ENCODE results near the gene CUX1.

CUX1 gene

DNA sequence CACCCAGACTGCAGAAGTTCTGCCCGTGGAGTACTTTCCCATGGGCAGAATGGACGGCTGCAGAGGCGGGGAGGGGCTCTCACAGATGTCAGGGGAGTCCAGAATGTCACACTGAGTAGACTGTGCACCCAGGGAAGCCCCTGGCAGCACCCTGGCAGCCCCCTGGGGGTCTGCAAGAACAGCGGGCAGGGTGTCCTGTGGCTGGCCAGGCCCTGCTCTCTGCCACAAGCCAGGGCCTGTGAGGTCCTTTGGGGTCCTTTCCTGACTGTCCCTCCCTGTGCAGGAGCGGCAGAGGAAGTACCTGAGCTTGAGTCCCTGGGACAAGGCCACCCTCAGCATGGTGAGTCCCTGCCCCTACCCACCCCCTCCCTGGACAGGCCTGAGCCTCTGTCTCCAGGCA, 463.1 kb downstream of the CUX1 start:
- no peak for DNase-seq

GRCh38 chr7:102281785-102282184, 464.4 kb downstream of the CUX1 start:
- DNase-seq: no peak

DNA sequence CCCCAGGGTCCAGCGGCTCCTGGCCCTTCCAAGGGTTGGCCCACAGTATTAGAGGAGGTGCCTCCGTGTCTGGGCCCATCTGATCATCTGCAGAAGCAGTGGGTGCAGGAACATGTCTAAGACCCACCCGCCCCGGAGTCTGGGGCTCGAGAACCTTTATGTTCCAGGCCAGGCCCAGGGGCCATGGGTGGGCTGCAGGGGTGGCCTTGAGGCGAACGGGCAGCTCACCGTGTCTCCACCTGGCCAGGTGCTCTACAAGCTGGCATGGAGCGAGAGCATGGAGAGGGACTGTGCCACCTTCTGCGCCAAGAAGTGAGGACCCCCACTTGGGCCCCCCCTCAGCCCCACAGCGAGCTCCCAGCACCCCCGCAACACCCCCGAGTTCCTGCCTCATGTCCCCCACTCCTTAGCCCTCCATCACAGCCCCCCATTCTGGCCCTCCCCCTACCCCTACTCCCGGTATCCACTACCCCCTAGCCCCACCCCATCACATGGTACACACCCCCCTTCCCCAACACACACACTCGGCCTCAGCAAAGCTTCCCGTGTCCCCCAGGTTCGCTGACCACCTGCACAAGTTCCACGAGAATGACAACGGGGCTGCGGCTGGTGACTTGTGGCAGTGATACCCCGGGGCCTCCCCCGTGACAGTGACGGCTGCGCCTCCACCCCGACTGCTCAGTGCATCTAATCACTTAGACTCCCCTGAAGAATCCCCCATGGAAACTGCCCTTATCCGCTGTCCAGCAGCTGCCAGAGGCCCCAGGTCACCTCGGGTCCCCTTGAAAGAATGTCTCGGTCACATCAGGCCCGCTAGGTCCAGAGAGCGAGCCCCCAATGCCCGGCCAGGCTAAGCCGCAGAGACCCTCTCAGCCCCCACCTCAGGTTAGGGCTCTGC, 465.3 kb downstream of the CUX1 start:
- DNase-seq: no peak

GRCh38 chr7:102283477-102284189, 466.2 kb downstream of the CUX1 start:
- DNase-seq: no peak

DNA sequence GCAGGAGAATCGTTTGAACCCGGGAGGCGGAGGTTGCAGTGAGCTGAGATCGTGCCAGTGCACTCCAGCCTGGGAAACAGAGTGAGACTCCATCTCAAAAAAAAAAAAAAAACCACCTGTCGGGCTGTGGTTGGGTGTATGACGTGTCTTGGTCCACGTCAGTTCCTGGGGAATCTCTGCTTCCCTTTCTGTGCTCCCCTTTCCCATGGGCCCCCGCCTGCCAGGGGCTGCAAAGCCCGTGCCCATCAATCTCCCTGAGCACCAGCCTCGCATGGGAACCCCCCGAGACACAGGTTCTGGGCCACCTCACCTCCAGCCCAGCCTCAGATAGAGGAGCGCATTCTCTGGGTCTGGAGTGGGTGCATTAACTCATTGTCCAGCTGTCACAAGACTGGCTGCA, 467.0 kb downstream of the CUX1 start:
- DNase-seq: no peak

DNA sequence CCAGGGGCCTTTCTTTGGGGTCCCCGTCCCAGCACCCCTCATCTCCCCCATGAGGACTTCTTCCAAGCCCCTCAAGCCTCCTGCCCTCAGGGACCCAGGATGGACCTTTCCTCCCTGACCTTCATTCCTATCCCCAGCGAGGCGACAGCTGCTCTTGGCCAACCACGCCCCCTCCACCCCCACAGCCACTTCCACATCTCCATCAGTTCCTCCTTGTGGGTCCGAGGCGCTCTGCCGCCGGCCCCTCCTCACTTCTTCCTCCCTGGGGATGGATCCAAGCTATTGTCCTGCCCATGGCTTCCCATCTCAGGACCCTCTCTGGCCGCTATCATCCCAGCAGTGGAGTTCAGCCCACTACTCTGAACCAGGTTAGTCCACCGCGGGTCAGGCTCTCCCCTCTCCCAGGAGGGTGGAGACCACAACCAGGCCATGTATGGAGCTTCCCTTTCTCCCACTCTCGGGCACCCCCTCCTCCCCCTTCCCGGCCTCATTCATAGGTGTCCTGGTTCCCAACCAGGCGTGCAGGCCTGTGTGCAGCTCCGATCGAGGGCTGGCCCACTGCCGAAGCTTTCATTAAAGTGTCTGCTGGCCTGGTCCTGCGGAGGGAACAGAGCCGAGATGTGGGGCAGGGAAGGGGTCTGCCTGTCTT, 467.6 kb downstream of the CUX1 start:
- no peak for DNase-seq

- DNase-seq: no peak
Measured at GRCh38 chr7:102285540-102286236, 468.3 kb downstream of the CUX1 start.

GRCh38 chr7:102286237-102287110, 469.0 kb downstream of the CUX1 start, which contains the start of gene SH2B2:
SH2B2 (plus strand) TSS chr7:102286868; CDS start chr7:102300551, 13,683 bp downstream.
- DNase-seq: peak; percentile 69

GRCh38 chr7:102287111-102287980, 469.9 kb downstream of the CUX1 start:
- DNase-seq: peak; percentile 37

DNA sequence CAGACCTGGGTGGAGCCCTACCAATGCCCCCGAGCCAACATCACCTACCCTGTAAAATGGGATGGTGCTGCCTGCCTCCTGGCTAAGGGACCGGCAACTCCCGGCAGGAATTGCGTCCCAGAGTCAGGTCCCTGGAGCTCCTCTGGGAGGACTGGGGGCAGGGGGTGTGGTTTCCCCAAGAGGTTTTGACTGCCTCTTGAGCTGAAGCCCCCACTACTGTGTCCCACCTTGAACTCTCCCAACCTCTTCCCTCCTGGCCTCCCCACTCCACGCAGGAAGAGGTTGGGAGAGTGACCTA, 470.5 kb downstream of the CUX1 start:
- DNase-seq: no peak

- DNase-seq: no peak
Measured at GRCh38 chr7:102288285-102288930, 471.0 kb downstream of the CUX1 start.

DNA sequence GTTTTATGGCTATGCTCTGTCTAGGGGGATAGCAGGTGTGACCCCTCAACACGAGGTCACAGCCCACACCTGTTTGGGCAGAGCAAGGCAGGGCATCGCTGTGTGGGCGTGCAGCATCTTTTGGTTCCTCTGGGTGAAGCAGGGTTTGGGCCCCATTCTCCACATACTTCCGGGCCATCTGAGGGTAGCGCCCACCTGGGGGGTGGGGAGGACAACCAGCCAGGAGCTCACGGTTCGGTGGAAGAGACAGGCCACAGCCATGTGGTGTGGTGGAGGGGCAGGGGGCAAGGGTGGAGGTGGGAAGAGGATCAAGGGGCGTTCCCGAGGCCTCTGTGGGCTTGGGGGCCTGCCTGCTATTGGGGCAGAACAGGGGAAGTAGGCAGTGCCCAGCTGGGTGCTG, 471.6 kb downstream of the CUX1 start:
- no peak for DNase-seq

- no peak for DNase-seq
Measured at GRCh38 chr7:102291056-102291915, 473.9 kb downstream of the CUX1 start.

DNA sequence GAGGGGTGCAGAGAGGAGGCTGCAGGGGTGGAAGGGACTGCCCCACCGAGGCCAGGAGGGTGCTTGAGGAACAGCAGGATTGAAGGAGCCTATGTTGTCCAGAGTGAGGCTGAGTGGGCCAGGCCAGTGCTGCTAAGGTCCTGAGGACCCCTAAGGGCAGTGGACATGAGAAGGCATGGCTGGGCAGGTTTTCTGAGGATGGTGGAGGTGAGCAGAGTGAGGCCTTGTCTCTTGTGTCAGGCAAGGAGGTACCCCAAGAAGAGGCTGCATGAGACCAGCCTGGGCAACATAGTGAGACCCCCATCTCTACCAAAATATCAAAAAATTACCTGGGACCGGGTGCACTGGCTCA, 474.5 kb downstream of the CUX1 start:
- no peak for DNase-seq

DNA sequence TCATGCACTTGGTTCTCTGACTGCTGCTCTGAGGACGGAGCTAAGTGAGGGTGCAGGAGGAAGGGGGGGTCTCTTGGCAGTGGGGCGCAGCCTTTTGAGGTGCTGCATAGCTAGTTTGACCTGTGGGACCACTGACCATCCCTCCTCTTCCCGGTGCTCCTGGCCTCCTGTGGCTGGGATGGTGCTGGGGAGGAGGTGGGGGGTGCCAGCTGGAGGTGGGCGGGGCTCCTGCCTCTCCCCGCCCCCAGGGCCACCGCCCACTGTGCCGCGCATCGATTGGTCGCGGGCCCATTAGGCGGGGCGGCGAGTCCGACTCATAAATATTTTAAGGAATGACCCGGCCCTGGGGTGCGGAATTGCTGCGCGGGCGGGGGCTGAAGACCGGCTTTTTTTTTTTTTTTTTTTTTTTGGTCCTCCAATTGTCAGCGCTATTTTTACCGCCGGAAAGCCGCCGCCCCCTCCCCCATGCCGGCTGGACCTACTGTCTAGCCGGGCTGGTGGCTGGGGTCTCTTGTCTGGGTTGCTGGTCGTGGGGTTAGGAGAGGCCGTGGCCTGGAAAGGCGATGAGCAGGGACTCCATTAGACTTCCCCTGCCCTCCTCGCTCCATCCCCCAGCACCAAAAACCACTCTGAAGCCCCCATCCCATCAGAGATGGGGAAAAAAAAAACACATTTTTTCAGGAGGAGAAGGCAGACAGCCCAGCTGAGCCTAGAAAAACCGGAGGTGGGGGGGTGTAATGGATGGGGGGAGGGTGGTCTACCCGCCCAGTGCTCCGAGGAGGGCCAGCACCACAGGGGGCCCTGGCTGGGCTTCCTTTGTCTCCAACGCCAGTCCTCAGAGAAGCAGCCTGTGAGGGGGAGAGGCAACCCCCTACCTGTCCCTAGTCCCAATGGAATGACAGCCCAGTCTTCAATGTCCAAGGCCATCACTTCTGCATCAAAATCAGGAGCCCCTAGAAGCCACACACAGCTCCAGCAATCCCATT, 475.7 kb downstream of the CUX1 start:
- no peak for DNase-seq

DNA sequence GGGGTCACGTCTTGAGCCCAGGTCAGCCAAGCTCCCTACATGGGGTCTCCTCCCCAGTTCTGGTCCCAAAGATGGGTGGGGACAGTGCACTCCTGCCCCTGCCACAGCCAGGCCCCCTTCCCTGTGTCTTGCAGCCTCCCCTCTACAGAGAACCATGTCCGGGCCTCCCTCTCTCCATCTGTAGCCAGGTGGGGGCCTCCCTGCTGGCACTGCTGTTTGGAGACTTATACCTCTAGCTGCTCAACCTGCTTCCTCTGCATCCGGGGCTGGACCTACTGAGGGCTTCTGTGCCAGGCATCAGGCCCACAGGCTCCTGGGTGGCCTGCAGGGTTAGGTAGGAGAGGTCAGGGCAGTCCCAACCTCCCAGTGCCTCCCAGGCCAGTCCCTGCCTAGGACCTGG, 477.2 kb downstream of the CUX1 start:
- DNase-seq: no peak

GRCh38 chr7:102295346-102296178, 478.1 kb downstream of the CUX1 start:
- DNase-seq: no peak

- DNase-seq: no peak
Measured at GRCh38 chr7:102296179-102296438, 478.7 kb downstream of the CUX1 start.

All from midbrain (tissue), 1 donor.